WTC11 (cell line): ENCODE data around the gene PTPRH. TPM values are rescaled to one million over a fixed set of nuclear protein-coding genes. Genes with fewer than 3 reads are reported as not detected.

Experiments
- ATAC-seq: fragments of 200-7000 bp; cut with Tn5 transposase; 2 replicates; pipeline ENCODE4 v1.10.0; 2021; ENCODE audit warnings: mild to moderate bottlenecking, moderate library complexity
- CTCF ChIA-PET: fragments of 300-600 bp; sonication (Branson Sonifier 250); formaldehyde crosslinking; loops from one replicate; lab custom pipeline; 2021; ENCODE audit warnings: antibody characterized with exemption; lab: Charles Lee
- POLR2A ChIA-PET: fragments of 350-600 bp; sonication (Branson Sonifier 250); formaldehyde crosslinking; loops from one replicate; lab custom pipeline; 2021; ENCODE audit warnings: antibody characterized with exemption; lab: Charles Lee
- DNase-seq: peaks from one replicate; pipeline ENCODE4 v3.0.0; 2021; ENCODE audit warnings: low spot score
- H3K27ac Mint-ChIP-seq: 2 replicates; pipeline ENCODE4 v1.8.0; 2021; ENCODE audit warnings: mixed read lengths
- H3K27me3 Mint-ChIP-seq: 2 replicates; pipeline ENCODE4 v1.8.0; 2021; ENCODE audit warnings: low read depth, mild to moderate bottlenecking, moderate library complexity, mixed read lengths
- H3K36me3 Mint-ChIP-seq: 2 replicates; pipeline ENCODE4 v1.8.0; 2021; ENCODE audit warnings: mixed read lengths
- H3K4me1 Mint-ChIP-seq: 2 replicates; pipeline ENCODE4 v1.8.0; 2022; ENCODE audit warnings: mixed read lengths
- H3K4me3 Mint-ChIP-seq: 2 replicates; pipeline ENCODE4 v1.8.0; 2021; ENCODE audit warnings: mild to moderate bottlenecking, moderate library complexity, mixed read lengths
- H3K9me3 Mint-ChIP-seq: 2 replicates; pipeline ENCODE4 v1.8.0; 2021; ENCODE audit warnings: mixed read lengths
- ATF1 ChIP-seq: sonication (generic); formaldehyde crosslinking; IDR thresholded peaks from 2 replicates; pipeline ENCODE4 v1.8.1; 2023; ENCODE audit warnings: mild to moderate bottlenecking, moderate library complexity, missing genetic modification reagents
- CREB1 ChIP-seq: sonication (generic); formaldehyde crosslinking; IDR thresholded peaks from 2 replicates; pipeline ENCODE4 v1.8.0; 2023; ENCODE audit warnings: mild to moderate bottlenecking, missing genetic modification reagents
- ETV6 ChIP-seq: sonication (generic); formaldehyde crosslinking; IDR thresholded peaks from 2 replicates; pipeline ENCODE4 v1.8.1; 2022; ENCODE audit warnings: mild to moderate bottlenecking, missing genetic modification reagents
- GABPB1 ChIP-seq: sonication (generic); formaldehyde crosslinking; IDR thresholded peaks from 2 replicates; pipeline ENCODE4 v1.8.1; 2023; ENCODE audit warnings: mild to moderate bottlenecking, missing genetic modification reagents
- KAT7 ChIP-seq: sonication (generic); formaldehyde crosslinking; IDR thresholded peaks from 2 replicates; pipeline ENCODE4 v1.8.1; 2023; ENCODE audit warnings: missing genetic modification reagents, mild to moderate bottlenecking, borderline replicate concordance
- NFYB ChIP-seq: sonication (generic); formaldehyde crosslinking; conservative IDR thresholded peaks from 2 replicates; pipeline ENCODE4 v1.8.0; 2022; ENCODE audit warnings: low read depth, missing genetic modification reagents
- NR3C1 ChIP-seq: sonication (generic); formaldehyde crosslinking; conservative IDR thresholded peaks from 2 replicates; pipeline ENCODE4 v1.8.1; 2023; ENCODE audit warnings: low read depth, mild to moderate bottlenecking, missing genetic modification reagents
- PRRX2 ChIP-seq: fragments of 250-450 bp; sonication (Bioruptor Pico); IDR thresholded peaks from 2 replicates; pipeline ENCODE4 v1.8.0; 2021; ENCODE audit warnings: mild to moderate bottlenecking
- RORB ChIP-seq: fragments of 250-450 bp; sonication (Bioruptor Pico); IDR thresholded peaks from 2 replicates; pipeline ENCODE4 v1.9.0; 2021; ENCODE audit warnings: mild to moderate bottlenecking
- SOX15 ChIP-seq: fragments of 250-450 bp; sonication (Bioruptor Pico); IDR thresholded peaks from 2 replicates; pipeline ENCODE4 v1.9.0; 2021; ENCODE audit warnings: mild to moderate bottlenecking
- TP53 ChIP-seq: sonication (generic); formaldehyde crosslinking; IDR thresholded peaks from 2 replicates; pipeline ENCODE4 v1.8.1; 2023; ENCODE audit warnings: mild to moderate bottlenecking, missing genetic modification reagents
- ZNF121 ChIP-seq: sonication (generic); formaldehyde crosslinking; IDR thresholded peaks from 2 replicates; pipeline ENCODE4 v1.8.0; 2023; ENCODE audit warnings: missing genetic modification reagents
- ZNF219 ChIP-seq: sonication (generic); formaldehyde crosslinking; IDR thresholded peaks from 2 replicates; pipeline ENCODE4 v1.8.0; 2023; ENCODE audit warnings: missing genetic modification reagents, mild to moderate bottlenecking, borderline replicate concordance
- ZNF232 ChIP-seq: sonication (generic); formaldehyde crosslinking; IDR thresholded peaks from 2 replicates; pipeline ENCODE4 v1.8.0; 2022; ENCODE audit warnings: mild to moderate bottlenecking, missing genetic modification reagents
- ZNF263 ChIP-seq: sonication (generic); formaldehyde crosslinking; IDR thresholded peaks from 2 replicates; pipeline ENCODE4 v1.8.1; 2022; ENCODE audit warnings: low read depth, mild to moderate bottlenecking, moderate library complexity, missing genetic modification reagents
- ZNF317 ChIP-seq: sonication (generic); formaldehyde crosslinking; IDR thresholded peaks from 2 replicates; pipeline ENCODE4 v1.8.1; 2023; ENCODE audit warnings: low read depth, mild to moderate bottlenecking, moderate library complexity, missing genetic modification reagents, borderline replicate concordance
- ZNF423 ChIP-seq: fragments of 250-450 bp; sonication (Bioruptor Pico); IDR thresholded peaks from 2 replicates; pipeline ENCODE4 v2.1.2; 2022; ENCODE audit warnings: mild to moderate bottlenecking, moderate library complexity
- total RNA-seq: library from RNA; stranded (reverse); gene quantifications from 3 replicates; pipeline ENCODE4 v1.2.3, GENCODE V29; 2021
- TF ChIP-seq, protein P1 (sequence below): fragments of 250-450 bp; sonication (Bioruptor Pico); IDR thresholded peaks from 2 replicates; pipeline ENCODE4 v1.8.0; 2021; ENCODE audit warnings: mild to moderate bottlenecking
- TF ChIP-seq, protein P2 (sequence below): sonication (generic); formaldehyde crosslinking; IDR thresholded peaks from 2 replicates; pipeline ENCODE4 v1.8.0; 2022; ENCODE audit warnings: missing genetic modification reagents
- TF ChIP-seq, protein P3 (sequence below): sonication (generic); formaldehyde crosslinking; IDR thresholded peaks from 2 replicates; pipeline ENCODE4 v1.8.0; 2022; ENCODE audit warnings: mild to moderate bottlenecking, missing genetic modification reagents
- TF ChIP-seq, protein P4 (sequence below): fragments of 250-450 bp; sonication (Bioruptor Pico); IDR thresholded peaks from 2 replicates; pipeline ENCODE4 v1.9.0; 2021; ENCODE audit warnings: moderate library complexity, mild to moderate bottlenecking, inconsistent platforms, borderline replicate concordance
- TF ChIP-seq, protein P5 (sequence below): sonication (generic); formaldehyde crosslinking; IDR thresholded peaks from 2 replicates; pipeline ENCODE4 v1.8.0; 2023; ENCODE audit warnings: missing genetic modification reagents
- TF ChIP-seq, protein P6 (sequence below): sonication (generic); formaldehyde crosslinking; IDR thresholded peaks from 2 replicates; pipeline ENCODE4 v1.8.0; 2023; ENCODE audit warnings: missing genetic modification reagents, mild to moderate bottlenecking, borderline replicate concordance
- TF ChIP-seq, protein P7 (sequence below): sonication (generic); formaldehyde crosslinking; IDR thresholded peaks from 2 replicates; pipeline ENCODE4 v1.8.1; 2023; ENCODE audit warnings: mild to moderate bottlenecking, missing genetic modification reagents, moderate library complexity

PTPRH gene
- total RNA-seq, 1 experiment from 2014 or later, result 0.63 TPM

DNA sequence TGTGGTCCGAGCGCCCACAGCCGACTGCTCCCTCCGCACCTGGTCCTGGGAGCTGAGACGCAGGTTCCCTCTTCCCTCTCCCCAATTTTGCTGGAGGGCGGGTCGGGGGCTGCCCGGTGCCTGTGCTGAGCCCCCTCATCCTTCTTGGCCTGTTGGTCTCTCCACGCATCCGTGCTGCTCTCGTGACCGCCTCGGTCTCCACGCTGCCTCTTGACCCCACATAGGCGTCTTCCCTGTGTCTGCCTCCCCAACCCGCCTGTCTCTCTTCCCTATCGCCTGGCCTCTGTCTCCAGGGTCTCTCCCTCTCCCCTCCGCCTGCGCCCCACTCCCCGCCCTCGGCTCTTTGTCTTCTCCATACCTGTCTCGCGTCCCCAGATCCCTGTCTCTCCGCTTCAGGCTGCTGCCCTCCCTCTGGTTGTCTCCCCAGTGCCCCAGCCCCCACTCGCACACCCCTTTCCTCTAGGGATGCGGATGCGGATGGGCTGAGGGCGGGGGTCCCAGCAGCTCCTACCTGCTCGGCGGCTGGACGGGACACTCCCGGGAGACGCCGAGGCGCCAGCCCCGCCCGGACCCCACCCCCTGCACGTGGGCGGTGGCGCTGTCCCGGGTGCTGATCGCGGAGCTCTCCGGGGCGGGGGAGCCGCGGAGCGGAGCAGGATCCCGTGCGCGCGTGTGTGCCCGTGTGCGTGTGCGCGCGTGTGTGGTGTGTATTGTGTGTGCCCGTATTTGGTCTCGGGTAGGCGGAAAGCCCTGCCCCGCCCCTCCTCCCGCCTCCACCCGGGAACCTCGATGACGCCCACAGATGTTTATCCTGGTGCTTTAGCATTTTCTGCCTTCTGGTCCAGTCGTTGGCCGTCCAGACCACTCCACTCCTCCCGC, 29.5 kb downstream of the PTPRH start, which contains the start of gene SYT5:
SYT5 (minus strand) TSS at position 684 of the 879 bp plus-strand sequence. CDS start 1,248 bp downstream, outside the sequence.
- POLR2A ChIA-PET, result interaction anchor here (1.3 to 1.4 kb wide), 2 partner anchors 37 to 159 kb away, joined by 3 to 6 read pairs; no protein-coding TSS in a partner anchor
- Mint-ChIP-seq H3K4me1 (peaks cover 18% of the 10 kb centered on the region), H3K36me3 (no peaks in the 10 kb centered on the region), H3K27ac (peak within 1 kb of the TSS; percentile 72; the same call in 1 of the 2 replicates), H3K9me3 (no peaks in the 10 kb centered on the region), H3K4me3 (peak within 1 kb of the TSS; percentile 77), H3K27me3 (peaks cover 88% of the 10 kb centered on the region)
- CTCF ChIA-PET, result interaction anchor here (0.6 to 3.1 kb wide), 9 partner anchors 13 to 475 kb away, joined by 3 to 15 read pairs (median 5); partner anchors contain the start of genes DNAAF3 and U2AF2
- ATAC-seq, result peak; percentile 57
- peak; percentile 75 for DNase-seq
- TF ChIP-seq ZNF317 (CRISPR knock-in tag), result no peak
- TF ChIP-seq, protein P1, sequence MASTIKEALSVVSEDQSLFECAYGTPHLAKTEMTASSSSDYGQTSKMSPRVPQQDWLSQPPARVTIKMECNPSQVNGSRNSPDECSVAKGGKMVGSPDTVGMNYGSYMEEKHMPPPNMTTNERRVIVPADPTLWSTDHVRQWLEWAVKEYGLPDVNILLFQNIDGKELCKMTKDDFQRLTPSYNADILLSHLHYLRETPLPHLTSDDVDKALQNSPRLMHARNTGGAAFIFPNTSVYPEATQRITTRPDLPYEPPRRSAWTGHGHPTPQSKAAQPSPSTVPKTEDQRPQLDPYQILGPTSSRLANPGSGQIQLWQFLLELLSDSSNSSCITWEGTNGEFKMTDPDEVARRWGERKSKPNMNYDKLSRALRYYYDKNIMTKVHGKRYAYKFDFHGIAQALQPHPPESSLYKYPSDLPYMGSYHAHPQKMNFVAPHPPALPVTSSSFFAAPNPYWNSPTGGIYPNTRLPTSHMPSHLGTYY (CRISPR knock-in tag), result no peak
- TF ChIP-seq SOX15 (CRISPR knock-in tag), result no peak
- peak; percentile 68; the same call in 1 of the 2 replicates for TF ChIP-seq ZNF219 (CRISPR knock-in tag)
- TF ChIP-seq, protein P2, sequence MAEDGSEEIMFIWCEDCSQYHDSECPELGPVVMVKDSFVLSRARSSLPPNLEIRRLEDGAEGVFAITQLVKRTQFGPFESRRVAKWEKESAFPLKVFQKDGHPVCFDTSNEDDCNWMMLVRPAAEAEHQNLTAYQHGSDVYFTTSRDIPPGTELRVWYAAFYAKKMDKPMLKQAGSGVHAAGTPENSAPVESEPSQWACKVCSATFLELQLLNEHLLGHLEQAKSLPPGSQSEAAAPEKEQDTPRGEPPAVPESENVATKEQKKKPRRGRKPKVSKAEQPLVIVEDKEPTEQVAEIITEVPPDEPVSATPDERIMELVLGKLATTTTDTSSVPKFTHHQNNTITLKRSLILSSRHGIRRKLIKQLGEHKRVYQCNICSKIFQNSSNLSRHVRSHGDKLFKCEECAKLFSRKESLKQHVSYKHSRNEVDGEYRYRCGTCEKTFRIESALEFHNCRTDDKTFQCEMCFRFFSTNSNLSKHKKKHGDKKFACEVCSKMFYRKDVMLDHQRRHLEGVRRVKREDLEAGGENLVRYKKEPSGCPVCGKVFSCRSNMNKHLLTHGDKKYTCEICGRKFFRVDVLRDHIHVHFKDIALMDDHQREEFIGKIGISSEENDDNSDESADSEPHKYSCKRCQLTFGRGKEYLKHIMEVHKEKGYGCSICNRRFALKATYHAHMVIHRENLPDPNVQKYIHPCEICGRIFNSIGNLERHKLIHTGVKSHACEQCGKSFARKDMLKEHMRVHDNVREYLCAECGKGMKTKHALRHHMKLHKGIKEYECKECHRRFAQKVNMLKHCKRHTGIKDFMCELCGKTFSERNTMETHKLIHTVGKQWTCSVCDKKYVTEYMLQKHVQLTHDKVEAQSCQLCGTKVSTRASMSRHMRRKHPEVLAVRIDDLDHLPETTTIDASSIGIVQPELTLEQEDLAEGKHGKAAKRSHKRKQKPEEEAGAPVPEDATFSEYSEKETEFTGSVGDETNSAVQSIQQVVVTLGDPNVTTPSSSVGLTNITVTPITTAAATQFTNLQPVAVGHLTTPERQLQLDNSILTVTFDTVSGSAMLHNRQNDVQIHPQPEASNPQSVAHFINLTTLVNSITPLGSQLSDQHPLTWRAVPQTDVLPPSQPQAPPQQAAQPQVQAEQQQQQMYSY (CRISPR knock-in tag), result peak; percentile 47; the same call in 1 of the 2 replicates
- peak; percentile 85 for TF ChIP-seq ETV6 (CRISPR knock-in tag)
- no peak for TF ChIP-seq TP53 (CRISPR knock-in tag)
- TF ChIP-seq, protein P3, sequence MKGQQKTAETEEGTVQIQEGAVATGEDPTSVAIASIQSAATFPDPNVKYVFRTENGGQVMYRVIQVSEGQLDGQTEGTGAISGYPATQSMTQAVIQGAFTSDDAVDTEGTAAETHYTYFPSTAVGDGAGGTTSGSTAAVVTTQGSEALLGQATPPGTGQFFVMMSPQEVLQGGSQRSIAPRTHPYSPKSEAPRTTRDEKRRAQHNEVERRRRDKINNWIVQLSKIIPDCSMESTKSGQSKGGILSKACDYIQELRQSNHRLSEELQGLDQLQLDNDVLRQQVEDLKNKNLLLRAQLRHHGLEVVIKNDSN (CRISPR knock-in tag), result peak; percentile 88
- TF ChIP-seq, protein P4, sequence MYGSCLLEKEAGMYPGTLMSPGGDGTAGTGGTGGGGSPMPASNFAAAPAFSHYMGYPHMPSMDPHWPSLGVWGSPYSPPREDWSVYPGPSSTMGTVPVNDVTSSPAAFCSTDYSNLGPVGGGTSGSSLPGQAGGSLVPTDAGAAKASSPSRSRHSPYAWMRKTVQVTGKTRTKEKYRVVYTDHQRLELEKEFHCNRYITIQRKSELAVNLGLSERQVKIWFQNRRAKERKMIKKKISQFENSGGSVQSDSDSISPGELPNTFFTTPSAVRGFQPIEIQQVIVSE (CRISPR knock-in tag), result no peak
- TF ChIP-seq ZNF263, result 0 out of 2 replicates have a peak, but pooled peaks have one; percentile 30
- TF ChIP-seq ATF1, result no peak
- TF ChIP-seq, protein P5, sequence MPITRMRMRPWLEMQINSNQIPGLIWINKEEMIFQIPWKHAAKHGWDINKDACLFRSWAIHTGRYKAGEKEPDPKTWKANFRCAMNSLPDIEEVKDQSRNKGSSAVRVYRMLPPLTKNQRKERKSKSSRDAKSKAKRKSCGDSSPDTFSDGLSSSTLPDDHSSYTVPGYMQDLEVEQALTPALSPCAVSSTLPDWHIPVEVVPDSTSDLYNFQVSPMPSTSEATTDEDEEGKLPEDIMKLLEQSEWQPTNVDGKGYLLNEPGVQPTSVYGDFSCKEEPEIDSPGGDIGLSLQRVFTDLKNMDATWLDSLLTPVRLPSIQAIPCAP (CRISPR knock-in tag), result peak; percentile 62; the same call in 1 of the 2 replicates
- no peak for TF ChIP-seq ZNF423 (CRISPR knock-in tag)
- no peak; the same call in 1 of the 2 replicates for TF ChIP-seq CREB1 (CRISPR knock-in tag)
- no peak for TF ChIP-seq NR3C1 (CRISPR knock-in tag)
- 0 out of 2 replicates have a peak, but pooled peaks have one; percentile 67 for TF ChIP-seq ZNF232
- no peak for TF ChIP-seq ZNF121 (CRISPR knock-in tag)
- TF ChIP-seq KAT7 (CRISPR knock-in tag), result no peak; the same call in 1 of the 2 replicates
- TF ChIP-seq, protein P6, sequence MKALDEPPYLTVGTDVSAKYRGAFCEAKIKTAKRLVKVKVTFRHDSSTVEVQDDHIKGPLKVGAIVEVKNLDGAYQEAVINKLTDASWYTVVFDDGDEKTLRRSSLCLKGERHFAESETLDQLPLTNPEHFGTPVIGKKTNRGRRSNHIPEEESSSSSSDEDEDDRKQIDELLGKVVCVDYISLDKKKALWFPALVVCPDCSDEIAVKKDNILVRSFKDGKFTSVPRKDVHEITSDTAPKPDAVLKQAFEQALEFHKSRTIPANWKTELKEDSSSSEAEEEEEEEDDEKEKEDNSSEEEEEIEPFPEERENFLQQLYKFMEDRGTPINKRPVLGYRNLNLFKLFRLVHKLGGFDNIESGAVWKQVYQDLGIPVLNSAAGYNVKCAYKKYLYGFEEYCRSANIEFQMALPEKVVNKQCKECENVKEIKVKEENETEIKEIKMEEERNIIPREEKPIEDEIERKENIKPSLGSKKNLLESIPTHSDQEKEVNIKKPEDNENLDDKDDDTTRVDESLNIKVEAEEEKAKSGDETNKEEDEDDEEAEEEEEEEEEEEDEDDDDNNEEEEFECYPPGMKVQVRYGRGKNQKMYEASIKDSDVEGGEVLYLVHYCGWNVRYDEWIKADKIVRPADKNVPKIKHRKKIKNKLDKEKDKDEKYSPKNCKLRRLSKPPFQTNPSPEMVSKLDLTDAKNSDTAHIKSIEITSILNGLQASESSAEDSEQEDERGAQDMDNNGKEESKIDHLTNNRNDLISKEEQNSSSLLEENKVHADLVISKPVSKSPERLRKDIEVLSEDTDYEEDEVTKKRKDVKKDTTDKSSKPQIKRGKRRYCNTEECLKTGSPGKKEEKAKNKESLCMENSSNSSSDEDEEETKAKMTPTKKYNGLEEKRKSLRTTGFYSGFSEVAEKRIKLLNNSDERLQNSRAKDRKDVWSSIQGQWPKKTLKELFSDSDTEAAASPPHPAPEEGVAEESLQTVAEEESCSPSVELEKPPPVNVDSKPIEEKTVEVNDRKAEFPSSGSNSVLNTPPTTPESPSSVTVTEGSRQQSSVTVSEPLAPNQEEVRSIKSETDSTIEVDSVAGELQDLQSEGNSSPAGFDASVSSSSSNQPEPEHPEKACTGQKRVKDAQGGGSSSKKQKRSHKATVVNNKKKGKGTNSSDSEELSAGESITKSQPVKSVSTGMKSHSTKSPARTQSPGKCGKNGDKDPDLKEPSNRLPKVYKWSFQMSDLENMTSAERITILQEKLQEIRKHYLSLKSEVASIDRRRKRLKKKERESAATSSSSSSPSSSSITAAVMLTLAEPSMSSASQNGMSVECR, result peak; percentile 97
- peak; percentile 43; the same call in 1 of the 2 replicates for TF ChIP-seq NFYB (CRISPR knock-in tag)
- TF ChIP-seq, protein P7, sequence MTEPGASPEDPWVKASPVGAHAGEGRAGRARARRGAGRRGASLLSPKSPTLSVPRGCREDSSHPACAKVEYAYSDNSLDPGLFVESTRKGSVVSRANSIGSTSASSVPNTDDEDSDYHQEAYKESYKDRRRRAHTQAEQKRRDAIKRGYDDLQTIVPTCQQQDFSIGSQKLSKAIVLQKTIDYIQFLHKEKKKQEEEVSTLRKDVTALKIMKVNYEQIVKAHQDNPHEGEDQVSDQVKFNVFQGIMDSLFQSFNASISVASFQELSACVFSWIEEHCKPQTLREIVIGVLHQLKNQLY (CRISPR knock-in tag), result peak; percentile 40; the same call in 1 of the 2 replicates
- TF ChIP-seq GABPB1 (CRISPR knock-in tag), result no peak
- TF ChIP-seq RORB (CRISPR knock-in tag), result no peak
- TF ChIP-seq PRRX2, result no peak
